ENCODE data around the gene HOXD3.

Gene HOXD3

DNA sequence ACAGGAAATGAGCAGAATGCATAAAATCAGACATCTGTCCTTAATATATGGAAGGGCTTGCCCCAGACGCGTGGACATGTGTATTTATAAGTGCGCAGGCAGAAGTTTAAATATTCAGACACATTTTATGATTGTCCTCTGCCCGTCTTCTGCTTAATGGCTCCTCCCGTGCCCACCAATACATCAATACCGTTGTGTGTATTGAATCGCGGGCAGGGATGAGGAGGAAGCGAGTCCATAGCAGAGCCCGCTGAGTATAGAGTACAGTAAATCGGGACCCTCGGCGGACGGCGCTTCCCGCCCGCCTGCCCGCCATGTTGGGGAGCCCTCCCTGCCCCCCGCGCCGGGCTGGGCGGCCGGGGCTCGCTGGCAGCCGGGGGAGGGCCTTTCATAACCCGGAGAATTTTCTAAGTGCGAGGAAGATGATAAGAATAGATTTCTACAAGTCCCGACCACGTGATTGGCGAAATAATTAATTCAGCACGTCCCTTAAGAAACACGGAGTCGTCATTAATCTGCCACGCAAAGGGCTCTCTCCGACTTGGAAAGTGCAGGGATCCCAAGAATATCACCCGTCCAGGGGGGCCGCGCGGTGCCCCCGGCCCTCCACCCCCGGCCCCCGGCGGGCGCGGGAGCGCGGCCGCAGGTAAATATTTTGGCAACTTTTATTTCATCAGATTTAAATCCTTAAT lies at the start of gene HOXD3:
Gene HOXD3 (plus strand): TSS at position 501 of the 692 bp plus-strand sequence. CDS start 11,808 bp downstream, outside the sequence.
- DNase-seq, result no peak

DNA sequence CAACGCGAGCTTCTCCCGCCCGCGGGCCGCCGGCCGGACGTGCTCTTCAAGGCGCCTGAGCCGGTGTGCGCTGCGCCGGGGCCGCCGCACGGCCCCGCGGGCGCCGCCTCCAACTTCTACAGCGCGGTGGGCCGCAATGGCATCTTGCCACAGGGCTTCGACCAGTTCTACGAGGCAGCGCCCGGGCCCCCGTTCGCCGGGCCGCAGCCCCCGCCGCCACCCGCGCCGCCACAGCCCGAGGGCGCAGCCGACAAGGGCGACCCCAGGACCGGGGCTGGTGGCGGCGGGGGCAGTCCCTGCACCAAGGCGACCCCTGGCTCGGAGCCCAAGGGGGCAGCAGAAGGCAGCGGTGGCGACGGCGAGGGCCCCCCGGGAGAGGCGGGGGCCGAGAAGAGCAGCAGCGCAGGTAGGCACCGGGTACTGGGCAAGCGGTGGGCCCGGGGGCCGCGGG lies 49.4 kb upstream of the HOXD3 start:
- DNase-seq, result no peak

DNA sequence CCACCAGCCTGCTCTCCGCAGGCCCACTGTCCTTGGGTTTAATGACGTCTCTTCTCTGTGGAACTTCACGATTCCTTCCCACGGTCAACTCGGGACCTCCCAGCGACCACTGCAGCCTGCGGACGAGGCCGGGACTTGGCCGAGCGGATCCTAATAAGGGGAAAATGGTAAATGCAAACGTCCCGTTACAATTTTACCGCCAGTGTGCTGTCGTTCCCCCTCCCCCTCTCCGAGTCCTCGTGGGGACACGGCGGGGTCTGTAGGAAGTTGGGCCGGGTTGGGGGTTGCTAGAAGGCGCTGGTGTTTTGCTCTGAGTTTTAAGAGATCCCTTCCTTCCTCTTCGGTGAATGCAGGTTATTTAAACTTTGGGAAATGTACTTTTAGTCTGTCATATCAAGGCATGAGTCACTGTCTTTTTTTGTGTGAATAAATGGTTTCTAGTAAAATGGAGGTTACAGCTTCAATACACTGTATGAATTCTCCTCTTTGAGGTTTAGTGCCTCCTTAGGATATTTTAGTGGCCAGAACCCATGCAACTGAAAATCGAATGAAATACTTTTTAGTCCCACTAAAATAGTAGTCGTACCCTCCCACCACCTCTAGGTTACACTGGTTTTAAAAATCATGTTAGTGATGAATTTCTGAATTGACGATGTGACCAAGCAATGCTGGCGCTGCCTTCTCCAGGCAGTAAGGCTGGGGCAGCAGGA lies 47.8 kb upstream of the HOXD3 start:
- no peak for DNase-seq

DNA sequence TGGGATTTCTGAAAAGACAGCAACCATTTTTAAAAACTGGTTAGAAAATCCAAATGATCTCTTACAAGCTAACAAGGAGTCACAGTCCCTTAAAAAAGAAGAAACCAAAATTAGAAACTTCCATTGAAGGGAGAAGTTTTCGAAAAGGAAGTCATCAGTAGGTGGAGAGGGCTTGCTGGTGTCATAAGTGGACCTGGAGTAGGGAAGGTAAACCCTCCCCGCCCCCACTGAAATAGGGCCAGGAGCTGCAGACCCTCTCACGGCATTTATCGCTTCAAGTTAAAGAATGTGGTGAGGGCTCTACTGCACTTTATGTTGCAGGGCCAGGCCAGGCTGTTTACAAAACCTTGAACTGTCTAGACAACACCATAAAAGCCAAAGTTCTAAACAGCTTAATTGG lies 47.2 kb upstream of the HOXD3 start:
- DNase-seq, result no peak

DNA sequence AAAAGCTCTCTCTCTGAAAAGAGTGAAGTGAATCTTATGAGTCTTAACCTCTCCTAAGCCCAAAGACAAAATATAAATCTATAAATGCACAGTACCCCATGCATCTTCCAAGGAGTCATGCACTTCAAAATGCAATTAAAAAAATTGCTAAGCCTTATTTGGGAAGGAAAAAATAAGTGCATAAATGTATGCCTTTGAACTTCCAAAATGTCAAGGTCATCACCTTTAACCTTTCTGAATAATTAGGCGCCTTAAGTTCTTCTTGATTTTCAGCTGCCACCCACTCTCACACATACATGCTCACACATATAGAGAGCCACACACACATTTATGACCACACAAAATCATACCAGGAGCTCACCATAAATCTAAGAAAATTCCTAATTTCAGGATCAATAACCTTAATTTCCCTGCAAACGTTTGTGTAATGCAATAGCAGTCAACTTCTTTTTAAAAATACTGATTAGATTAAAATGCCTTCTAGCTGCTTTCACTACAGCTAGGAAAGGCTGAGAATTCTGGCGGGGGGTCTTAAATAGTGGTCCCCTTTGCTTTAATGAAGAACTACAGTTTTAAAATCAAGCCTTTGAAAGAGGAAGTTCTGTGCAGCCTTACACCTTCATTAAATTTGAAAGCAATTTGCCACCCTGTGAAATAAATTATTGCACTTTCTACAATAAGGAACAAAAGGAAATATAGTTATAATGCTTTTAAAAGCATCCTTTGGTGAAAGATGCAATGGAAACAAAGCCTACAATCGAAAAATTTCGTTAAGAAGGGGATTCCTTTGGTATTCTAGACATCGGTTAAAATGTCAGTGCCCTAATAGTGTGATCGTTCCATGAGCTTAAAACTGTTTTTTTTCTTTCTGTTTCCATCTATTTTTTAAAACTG lies 46.4 kb upstream of the HOXD3 start:
- no peak for DNase-seq

DNA sequence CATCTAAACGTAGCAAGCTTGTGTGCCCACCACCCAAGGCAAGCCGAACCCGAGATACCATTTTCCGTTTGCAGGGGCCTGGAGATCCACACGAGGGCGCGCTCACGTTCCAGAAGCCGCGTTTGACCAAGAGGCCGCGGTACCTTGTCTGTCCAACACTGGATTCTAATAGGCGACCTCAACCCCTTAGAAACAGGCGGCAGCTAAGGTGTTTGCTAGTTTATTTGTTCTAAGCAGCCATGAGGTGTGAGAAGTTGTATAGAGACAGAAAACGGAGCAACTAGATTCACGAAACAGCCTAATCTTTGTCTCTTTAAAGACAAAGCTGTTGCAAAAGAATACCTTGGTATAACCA lies 45.8 kb upstream of the HOXD3 start:
- peak; percentile 56 for DNase-seq

DNA sequence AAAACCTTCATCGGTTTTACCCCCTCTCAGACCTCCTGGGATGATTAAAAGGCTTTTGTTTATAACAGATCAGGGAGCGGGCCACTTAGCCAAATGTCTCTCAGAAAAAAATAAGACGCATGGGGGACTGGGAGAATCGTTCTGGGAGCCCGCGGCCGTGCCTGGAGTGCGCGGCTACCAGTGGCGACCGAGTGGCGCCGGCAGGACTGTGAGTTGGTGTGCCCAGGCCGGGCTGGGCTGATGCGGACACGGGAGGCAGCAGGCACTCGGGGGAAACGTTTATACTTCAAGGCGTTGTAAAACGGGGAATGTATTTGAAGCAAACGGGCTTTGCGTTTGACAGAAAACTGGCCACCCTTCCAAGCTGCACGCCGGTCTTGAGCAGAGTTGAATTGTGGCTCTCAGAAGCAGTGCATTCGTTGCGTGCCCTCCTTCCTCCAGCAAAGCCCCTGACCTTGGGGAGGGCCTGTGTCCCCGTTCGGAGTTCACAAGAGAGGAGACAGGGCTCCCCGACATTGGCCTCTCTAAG lies 45.2 kb upstream of the HOXD3 start:
- no peak for DNase-seq

DNA sequence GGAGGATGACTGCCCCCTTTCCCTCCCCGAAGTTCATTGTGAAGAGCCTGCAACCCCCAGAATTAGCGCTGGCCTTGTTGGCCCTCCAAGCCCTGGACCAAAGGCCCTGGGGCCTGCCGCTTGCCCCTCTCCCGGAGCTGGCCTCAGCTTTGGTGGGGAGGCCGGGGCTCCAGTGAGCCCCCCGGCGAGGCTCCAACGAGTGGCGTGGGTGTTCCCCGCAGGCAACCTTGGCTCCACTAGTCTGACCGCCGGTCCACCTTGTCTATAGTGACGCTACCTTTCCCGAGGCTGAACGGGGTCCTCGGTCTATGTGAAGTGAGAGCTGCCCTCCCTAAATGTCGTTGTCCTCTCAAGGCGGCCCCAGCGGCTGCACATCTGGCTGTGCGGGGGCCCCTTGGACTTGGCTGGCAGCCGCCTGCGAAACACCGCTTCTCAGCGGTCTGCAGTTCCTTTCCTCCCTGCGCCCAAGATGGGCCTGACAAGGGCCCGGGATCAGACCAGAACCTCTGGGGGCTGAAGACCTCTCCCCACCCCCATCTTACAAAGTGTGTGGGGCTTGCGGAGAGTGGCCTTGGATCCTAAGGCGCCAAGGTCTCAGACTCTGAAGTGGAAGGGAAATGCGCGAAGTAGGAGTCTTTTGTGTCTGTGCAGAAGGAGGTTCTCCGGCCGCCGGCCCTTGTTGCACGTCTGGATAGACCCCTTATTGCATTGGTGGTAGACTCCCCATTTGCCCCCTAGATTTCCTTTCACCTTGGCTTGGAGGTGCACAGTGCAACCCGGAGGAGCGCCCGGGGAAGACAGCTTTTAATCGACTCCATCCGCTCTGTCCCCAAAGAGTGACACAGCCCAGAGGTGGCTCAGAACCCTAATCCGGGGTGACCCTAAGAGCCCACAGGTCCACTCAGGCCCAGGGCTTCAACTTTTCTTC lies 44.5 kb upstream of the HOXD3 start:
- DNase-seq, result no peak

DNA sequence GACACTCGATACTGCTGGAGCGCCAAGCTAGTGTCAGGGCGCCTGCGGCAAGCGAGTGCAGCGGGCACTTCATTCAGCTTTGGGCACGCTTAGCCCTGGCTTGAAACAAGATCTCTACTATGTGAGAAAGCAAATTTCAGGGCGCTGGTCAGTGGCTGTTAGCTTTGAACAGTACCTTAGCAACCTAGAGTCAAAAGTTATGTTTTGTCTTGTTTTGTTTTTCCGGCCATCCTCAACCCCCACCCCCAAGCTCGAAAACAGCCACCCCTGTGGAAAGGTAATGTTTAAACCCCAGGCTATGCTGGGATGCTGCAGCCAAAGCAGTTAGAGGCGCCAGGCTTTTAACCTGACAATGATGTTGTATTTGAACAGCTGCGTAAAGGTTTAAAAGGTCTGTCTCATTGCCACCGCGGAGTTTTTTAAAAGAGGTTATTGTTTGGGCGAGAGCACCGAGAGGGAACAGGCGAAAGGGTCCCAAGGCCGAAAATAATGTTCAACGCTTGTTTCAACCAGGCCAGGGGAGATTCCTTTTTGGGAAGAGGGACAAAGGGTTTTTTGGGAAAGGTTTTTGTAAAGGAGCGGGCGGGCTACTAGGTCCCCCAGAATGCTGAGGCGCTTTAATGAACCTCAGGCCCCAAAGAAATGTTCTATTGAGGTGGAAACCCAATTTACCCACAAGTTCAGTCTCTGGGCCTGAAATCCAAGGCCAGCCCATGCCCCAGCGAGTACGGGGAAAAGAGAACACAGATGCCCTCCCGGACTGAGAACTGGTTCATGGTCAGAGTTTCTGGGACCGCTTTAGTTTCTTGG lies 42.8 kb upstream of the HOXD3 start:
- DNase-seq, result no peak

DNA sequence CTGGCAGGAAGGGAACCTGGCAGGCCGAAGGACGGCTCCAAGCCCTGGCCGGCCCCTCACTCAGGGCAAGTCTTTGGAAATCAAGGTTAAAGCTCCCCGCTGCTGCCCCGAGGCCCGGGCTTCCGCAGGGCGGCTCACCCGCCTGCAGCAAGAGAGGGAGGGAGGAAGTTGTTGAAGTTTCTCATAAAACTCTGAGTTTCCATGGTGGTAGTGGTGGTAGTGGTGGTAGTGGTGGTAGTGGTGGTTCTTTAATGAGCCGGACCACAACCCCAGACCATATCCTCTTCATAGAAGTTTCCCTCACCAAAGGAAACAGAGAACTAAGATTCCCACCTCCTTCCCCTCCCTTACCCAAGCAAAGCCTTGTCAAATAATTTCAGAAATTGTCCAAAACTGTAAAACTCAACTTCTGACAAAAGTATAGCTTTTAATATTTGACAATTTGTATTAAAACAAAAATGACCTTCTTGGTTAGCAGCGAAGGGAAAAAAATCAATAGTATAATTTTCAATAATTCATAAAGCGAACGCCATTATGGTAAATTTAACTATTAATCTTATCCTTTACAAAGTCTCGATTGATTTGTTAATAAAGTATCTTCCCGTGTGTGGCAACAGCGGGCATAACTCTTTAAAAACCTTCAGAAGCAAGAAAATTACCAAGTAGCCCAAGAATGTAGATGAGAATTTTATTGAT lies 42.0 kb upstream of the HOXD3 start:
- no peak for DNase-seq

DNA sequence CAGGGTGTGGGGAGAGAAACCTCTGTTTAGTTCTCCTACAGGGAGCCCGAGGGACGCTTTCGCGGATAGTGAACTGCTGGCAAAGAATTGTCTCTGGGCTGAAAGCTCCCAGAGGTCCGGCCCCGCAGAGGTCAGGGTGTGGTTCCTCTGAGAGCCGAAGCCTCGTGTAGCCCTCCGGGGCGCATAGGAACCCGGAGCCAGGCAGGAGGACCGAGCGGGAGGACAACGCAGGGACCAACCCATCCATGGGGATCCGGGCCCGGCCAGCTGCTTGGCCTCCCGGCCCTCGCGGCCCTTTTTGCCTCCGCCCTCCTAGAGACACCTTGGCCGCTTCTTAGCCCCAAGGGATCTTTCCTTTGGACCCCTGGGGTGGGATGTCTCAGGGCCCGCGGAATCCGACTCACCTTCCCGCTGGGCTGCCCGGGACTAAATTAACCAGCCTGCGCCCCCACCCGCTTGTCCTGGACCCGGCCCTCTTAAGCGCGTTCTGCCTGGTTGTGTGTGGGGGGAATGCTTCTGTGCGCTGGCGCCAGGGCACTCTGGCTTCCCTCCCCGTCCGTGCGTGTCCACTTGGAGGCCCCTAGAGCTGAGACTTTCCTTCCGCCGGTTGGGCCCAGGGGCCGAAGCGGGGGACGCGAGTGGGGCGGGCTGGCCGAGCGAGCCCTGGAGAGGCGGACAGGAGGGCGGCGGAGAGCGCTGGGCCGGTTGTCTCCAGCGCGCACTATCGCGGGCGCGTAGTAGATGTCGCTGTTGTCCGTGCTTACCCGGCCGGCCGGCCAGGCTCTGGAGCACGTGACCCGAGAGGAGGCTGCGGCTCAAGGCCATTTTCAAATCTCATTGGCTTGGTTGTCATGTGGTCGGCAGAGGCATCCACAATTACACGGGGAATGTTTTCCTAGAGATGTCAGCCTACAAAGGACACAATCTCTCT lies 41.0 kb upstream of the HOXD3 start, which contains the start of gene HOXD10:
Gene HOXD10 (plus strand): TSS at position 896 of the 931 bp plus-strand sequence. CDS start 56 bp downstream, outside the sequence.
- DNase-seq, result no peak

DNA sequence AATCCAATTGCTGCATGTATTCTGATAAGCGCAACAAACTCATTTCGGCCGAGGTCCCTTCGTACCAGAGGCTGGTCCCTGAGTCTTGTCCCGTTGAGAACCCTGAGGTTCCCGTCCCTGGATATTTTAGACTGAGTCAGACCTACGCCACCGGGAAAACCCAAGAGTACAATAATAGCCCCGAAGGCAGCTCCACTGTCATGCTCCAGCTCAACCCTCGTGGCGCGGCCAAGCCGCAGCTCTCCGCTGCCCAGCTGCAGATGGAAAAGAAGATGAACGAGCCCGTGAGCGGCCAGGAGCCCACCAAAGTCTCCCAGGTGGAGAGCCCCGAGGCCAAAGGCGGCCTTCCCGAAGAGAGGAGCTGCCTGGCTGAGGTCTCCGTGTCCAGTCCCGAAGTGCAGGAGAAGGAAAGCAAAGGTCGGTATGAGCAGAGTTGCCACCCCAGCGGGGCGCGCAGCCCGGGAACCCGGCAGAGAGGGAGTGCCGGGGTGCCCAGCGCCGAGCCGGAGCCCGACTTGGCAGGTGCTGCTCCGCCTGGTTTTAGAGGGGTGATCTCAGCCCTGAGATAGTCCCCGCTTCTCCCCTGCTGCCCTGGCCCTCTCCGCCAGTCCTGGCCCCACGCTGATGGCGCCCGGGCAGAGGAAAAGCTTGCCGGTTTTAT lies 39.8 kb upstream of the HOXD3 start:
- DNase-seq, result no peak

DNA sequence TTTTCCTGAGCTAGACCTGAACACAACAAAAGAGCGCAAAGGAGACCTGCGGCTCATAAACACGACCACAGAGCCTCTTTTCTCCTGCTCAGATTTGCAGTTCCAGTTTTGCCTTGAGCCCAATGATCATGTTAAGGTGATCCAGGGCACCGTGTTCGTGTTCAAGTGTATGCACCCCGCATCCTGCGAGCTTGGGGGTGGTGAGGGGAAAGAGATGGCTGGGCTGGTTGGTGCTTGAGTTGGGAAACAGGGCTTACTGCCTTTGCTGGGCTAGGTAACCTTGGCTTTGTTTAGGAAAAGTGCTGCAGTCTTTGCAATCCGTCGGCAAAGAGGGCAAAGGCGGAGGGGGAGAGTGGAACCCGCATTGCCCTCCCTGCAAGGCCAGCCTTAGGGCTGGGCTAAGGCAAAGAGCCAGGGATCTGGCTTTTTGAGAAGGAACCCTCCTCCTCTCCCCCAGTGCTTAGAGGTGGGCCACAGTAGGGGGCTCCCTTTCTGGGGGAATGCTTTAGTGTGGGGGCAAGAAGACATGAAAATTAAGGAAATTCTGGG lies 39.2 kb upstream of the HOXD3 start:
- no peak for DNase-seq

DNA sequence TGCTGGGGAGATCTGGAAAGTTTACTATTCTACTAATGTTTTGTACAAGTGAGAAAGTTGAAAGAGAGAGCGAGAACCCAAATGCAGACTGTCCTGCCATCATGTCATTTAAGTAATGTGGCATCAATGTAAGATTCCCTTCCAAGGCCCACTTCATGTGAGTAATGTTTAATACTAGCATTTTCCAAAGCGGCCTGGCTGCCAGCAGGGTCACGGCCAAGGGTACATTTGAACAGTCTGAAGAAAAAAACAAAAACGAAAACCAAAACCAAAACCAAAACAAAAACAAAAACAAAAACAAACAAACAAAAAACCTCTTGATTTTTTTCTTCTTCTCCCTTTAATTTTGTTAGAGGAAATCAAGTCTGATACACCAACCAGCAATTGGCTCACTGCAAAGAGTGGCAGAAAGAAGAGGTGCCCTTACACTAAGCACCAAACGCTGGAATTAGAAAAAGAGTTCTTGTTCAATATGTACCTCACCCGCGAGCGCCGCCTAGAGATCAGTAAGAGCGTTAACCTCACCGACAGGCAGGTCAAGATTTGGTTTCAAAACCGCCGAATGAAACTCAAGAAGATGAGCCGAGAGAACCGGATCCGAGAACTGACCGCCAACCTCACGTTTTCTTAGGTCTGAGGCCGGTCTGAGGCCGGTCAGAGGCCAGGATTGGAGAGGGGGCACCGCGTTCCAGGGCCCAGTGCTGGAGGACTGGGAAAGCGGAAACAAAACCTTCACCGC lies 38.3 kb upstream of the HOXD3 start:
- DNase-seq, result no peak

DNA sequence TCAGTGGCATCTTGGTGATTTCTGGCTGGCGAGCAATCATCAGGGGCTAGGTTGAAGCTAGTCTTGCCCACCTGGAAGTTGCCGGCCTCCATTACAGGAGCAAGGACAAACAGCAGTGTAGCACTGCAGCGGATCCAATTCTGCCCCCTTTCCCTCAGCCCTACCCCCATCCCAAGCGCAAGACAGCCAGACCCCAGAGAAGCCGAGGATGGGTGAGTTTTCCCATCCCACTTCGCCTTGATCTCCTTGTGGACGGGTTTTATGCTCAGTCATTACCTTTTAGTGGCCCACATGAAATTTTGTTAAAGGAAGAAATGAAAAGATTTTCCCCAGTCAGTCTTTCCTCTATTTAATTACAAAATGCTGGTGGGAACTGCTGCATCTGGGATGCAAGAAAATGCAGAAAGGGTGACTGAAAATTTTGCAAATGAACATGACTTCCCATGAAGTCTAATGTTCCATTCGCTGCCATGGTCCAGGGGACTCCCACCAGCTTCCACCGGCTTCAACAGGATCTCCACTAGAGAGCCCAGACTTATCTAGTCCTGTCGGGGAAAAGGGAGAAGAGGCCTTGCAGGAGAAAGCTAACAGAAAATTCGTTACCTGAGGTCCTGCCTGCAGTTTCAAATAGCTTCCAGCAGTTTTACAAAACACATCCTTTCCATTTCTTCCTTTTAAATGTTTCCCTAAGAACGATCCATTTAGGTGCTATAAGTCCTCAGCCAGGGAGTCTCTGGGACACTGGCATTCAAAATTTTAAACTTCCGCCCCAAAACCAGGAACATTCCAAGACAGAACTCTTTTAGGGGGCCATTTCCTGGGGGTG lies 36.5 kb upstream of the HOXD3 start:
- no peak for DNase-seq

DNA sequence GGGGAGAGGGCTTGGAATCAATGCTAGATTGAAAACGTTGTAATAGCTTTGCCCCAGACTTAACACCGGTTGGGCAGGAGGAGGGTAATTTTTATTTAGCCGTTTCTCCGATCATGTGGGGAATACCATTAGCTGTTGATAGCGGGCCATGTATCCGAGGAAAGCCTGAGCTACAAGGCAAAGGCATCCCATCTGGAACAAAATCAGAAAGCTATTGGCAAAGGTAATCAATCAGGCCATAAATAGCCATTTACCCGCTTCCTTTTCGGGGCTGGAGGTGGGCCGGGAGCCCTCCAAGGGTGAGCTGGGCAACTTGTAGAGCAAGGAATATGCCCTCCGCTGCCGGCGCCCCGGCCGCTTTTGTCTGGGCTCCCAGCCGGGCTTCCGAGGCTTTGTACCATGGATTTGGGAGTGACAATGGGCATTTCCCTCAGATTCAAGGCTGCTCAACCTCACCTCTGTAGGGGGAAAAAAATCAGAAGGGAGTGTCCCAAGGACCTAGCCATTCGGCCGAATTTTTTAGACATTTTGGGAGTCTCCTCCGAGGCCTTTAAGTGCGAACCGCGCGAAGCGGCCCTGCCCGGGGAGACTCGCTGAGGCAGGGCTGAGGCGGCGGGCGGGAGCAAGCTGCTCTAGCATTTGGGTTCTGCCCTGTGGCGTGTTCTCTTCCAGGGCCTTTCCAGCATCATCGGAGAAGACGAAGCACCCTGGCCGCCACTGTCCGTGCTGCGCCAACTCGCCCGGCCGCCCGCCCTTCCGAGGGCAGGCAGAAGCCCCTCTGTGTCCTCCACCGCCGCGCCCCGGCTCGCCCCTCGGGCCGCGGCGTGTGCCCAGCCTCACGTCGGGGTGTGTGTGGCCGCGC lies 35.7 kb upstream of the HOXD3 start:
- no peak for DNase-seq

All from stimulated activated CD8-positive, alpha-beta memory T cell treated with anti-CD3 and anti-CD28 coated beads, Interleukin-4, amount 100 ng/mL, for 48 hours (primary cell).